Adipose tissue (tissue), 3 donors: Measurements from ENCODE around the gene SCLT1. TPM values are rescaled to one million over a fixed set of nuclear protein-coding genes. Genes with fewer than 3 reads are reported as not detected.

Experiments
- H3K27ac ChIP-seq: one replicate; pipeline ENCODE4 v1.5.1; 2013; ENCODE audit warnings: low read depth, low read length
- WGBS, 3 donors: extraction: QIAGEN DNeasy Blood & Tissue Kit; methylation state at CpG; one replicate each; pipeline ENCODE4 v1.1.7; 2013; 5-methylcytosine and 5-hydroxymethylcytosine counted together
- polyA plus RNA-seq, 3 donors: library from polyadenylated mRNA; stranded (reverse); fragments of 200-250 nt; gene quantifications; one replicate each; pipeline ENCODE4 v1.2.3, GENCODE V29; 2013
- donor health status: healthy with polysubstance abuse.
- donor health status: Bipolar disorder and iron deficiency.
- donor health status: healthy.

The SCLT1 gene
- polyA plus RNA-seq, 3 donors = 1.8 to 5.4 (median 3.0) TPM

DNA sequence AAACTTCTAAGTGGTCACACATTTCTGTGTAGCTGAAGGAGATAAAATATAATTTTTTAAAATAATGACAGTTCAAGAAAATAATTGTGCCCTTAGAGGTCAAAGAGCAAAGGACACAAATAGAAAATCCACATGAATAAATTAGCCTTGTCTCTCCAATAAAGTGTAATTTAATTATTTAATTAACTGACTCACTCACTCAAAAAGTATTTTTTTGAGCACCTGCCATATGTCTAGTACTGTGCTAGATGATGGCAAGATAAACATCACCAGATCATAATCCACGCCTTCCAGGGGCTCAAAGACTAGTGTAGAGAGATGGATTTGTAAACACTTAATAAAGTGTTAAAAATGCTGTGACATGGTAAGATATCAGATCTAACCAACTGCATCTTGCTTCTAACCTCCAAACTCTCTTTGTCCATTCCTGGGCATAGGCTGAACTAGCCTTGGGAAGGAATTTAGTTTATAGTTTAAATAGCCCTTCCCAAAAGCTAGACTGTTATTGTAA, 112.5 kb downstream of the SCLT1 start:
- WGBS, 3 donors = 55 to 97% (median 97%) methylated on average over 1 of the region's 1 CpG
- no peak overlapping the region for H3K27ac ChIP-seq

DNA sequence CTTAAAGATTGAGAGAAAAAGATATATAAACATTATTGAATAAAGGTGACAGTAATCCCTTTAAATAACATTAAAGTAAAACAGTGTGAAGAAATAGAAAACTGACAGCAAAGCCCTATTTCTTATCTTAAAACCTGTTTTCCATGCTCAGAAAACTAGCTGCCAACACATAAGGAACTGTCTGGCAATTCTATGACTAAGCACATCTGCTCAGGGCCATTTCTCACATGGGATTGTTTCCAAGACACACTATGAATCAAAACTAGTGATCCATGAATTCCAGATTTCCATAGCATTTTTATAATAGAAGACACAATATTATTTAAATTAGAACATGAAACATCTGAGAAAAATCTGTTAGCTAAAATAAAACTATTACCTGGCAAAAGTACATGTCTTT, 113.4 kb downstream of the SCLT1 start:
- H3K27ac ChIP-seq = no peak overlapping the region

DNA sequence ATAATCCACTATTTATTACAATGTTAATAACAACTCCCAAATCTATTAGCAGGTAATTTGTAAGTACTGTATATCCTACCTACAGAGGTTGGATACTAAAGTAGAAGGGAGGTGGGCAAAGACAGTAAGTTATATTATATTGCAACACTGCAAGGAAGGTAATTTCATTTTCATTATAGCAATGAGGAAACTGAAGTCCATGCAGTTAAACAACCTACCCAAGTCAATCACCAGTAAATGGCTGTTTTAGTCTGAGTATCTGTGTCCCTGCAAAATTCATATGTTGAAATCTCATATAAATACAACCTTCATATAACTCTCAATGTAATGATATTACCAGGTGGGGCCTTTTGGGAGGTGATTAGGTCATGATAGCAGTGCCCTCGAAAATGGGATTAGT, 114.4 kb downstream of the SCLT1 start:
- WGBS, 3 donors = 88 to 100% (median 91%) methylated on average over 1 of the region's 1 CpG

DNA sequence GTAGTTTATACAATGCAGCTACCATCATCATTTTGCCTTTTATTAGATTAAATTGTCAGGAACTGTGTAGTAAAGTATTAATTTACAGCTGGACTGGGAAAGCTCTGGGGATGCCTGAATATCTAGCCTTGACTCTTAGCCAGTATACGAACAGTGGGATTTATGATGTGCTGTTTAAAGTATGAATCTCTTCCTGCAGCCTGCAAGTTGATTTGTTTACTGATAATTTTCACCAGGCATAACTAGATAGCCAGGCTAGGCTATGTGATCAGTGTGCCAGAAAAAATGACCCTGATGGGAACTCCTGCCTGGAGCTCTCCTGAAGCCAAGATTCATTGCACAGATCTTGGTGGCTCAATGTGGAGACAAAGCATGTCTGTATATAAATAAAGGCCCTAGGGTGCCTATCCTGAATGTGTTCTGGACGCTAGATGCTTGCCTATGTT, 119.2 kb downstream of the SCLT1 start:
- WGBS, 3 donors = 47 to 67% (median 57%) methylated on average over 2 of the region's 2 CpGs

More for the DNA sequence above, 114.4 kb downstream of the SCLT1 start:
- no peak overlapping the region for H3K27ac ChIP-seq

DNA sequence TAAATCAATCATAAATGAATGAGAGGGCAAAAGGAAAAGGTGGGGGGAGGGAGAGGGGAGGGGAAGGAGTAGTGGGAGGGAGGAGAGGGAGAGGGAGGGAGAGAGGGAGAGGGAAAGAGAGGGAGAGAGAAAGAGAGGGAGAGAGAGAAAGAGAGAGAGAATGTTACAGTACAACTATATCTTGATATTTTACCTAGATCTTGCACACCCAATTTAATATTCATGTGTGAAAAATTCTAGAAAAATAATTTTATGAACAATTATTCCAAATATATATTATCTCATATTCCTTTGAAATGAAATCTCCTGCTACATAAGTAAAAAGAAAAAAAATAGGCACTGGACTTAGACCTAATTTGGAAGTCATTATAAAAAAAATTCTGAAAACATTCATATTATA, 120.0 kb downstream of the SCLT1 start:
- H3K27ac ChIP-seq = no peak overlapping the region

More for the DNA sequence above, 119.2 kb downstream of the SCLT1 start:
- H3K27ac ChIP-seq = no peak overlapping the region

DNA sequence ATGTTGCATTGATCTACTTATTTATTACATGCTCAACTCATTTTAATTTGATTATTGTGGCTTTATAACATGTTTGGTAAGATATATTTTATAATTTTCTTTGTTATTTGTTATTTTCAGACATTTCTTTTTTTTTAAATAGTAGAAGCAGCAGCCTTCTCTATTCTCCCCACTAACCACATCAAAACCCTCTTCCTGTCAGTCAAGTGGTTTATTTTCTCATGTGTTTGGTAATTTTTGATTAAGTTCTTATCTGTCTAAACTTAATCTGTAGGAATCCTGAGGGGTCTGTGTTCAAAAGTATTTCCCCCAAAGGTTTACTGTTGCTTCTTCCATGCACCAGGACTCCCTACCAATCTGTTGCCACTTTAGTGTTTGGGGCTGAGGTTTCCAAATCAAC, 131.9 kb downstream of the SCLT1 start:
- no peak overlapping the region for H3K27ac ChIP-seq

DNA sequence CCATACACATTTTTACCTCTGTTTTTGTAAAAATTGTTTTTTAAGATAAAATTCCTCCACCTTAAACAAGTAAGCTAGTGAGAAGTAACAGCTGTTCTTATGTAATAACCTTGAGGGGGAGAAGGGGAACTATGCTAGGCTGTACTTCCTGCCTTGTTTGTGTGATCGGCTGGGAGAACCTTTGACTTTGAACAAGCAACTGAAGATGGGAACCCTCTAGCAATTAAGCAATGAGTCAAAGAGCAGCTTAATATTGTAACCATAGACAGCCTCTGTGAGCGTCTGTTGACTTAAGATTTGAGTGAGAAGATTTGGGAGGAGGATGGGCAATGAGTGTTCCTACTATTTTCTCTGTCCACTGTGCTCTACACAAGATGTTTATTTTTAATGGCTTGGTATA, 135.1 kb downstream of the SCLT1 start:
- H3K27ac ChIP-seq = no peak overlapping the region
- WGBS, 3 donors = 50 to 70% (median 54%) methylated on average over 2 of the region's 2 CpGs

DNA sequence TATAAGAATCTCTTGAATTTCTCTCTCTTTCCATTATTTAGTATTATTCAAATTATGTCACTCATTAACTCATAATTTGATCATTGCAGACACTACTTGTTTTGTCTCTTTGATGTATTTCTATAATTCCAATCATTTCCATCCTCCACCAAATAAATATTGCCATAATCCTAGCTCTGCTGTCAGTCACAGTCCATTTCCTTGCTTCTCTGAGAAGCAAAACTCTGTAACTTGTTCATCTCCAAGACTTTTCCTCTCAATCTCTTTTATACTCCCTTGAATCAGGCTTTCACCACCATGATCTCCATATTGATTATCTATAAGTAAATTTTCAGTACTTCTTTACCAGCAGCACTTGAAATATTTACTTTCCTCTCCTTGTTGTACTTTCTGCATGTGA, 135.9 kb downstream of the SCLT1 start:
- H3K27ac ChIP-seq = no peak overlapping the region

DNA sequence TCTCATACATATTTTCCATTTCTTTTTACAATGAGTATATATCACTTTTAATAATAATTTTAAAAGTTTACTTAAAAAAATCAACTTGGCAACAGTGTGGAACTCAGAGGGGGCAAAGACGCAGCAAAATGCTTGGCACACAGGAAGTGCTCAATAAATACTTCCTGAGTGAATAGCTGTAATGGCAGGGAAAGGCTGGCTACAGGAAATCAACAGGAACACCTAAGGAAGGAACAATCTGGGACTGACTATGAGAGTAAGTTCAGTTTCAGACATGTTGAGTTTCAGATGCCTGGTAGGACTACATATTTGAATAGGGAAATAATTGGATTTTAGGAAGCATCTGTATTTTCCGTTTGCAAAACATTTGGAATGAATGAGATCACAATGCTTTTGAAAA, 137.6 kb downstream of the SCLT1 start:
- no peak overlapping the region for H3K27ac ChIP-seq
- 56 to 79% (median 65%) methylated on average over 2 of the region's 2 CpGs for WGBS, 3 donors

DNA sequence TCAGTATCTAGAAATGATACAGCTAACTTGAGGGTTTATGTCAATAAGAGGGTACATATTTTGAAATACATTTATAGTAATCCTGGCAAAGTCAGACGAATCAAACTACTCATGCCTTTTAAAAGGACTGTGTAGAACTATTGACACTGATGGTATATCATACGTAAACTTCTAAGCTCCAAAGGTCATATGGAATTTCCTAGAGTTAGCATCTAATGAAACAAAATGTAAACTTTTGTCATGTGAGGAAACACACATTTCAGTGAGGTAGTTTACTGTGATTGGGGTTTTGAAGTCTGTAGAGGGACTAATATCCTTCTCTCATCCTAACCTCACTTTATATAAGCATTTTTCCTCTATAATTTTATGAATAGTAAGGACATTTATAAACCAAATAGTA, 138.4 kb downstream of the SCLT1 start:
- H3K27ac ChIP-seq = no peak overlapping the region
- whole genome bisulfite sequencing, 3 donors = 75 to 86% (median 75%) methylated on average over 2 of the region's 2 CpGs

DNA sequence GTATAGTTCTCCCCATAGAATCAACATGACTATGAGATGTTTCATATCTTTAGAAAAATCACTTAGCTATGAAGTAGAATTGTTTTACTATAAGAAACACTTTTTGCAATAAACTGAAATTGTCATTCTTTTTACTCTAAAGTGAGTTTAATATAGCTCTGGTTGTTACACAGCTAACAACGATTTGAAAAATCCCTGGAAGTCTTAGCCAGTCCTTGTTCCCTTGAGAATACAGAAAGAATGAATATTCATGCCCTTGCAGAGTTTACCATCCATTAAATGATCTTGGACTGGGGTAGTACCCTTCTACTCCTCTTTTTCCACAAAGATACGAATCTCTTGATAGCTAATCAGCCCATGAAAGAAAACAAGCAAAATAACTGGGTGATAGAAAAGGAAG, 142.0 kb downstream of the SCLT1 start:
- H3K27ac ChIP-seq = no peak overlapping the region
- 56 to 84% (median 63%) methylated on average over 2 of the region's 2 CpGs for WGBS, 3 donors

DNA sequence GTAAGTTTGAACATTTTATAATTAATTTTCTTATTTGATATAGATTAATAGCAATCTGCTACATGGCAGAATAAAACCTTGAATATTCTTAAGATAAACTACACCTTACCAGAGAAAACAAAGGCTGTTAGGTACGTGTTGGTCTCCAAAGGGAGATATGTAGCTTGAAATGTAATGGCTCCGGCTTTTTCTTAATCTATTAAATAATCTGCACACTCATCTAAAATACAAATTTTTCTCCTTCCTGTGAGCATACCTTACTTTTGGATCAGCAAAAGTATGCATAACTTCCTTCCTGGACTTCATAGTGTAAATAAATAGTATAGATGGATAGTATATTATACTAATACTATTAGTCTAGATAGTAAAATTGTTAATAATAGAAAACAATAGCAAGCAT, 142.5 kb downstream of the SCLT1 start:
- WGBS, 3 donors = 94 to 99% (median 97%) methylated on average over 2 of the region's 2 CpGs
- no peak overlapping the region for H3K27ac ChIP-seq

DNA sequence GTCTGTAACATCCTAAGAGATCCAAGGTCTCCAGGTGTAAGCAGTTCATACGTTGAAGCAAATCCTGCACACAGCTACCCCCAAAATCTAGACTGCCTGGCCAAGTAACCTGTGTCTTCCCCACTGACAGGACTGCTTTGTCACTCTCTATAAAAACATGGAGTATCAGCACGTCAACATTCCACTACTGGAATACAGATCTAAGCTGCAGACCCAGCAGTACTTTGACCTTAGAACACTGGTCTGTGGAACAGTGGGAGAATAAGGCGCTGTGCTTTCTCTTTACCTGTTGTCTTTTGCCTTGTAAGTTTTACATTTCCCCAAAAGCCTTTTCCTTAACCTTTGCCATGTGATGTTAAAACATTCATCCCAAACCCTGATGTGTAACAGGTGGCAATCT, 146.4 kb downstream of the SCLT1 start:
- H3K27ac ChIP-seq = no peak overlapping the region
- WGBS, 3 donors = 95 to 97% (median 97%) methylated on average over 3 of the region's 3 CpGs

DNA sequence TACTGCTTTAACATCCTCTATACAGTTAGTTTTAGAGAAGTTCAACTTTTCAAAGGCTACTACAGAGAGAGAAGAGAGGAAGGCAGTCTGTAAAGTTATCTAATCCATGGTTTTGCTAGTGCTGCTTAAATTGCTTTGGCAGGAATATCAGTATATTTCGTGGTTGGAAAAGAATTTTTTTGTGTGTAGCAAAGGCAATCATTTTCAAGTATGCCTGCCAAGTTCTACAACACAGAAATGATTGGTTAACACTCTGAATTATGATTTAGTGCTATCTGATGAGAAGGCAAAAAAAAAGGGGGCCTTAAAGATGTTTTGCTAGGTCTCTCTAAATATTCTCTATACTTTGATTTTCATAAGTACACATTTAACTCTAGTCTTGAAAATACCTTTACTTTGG, 150.7 kb downstream of the SCLT1 start:
- 63 to 72% (median 67%) methylated on average over 1 of the region's 1 CpG for WGBS, 3 donors
- H3K27ac ChIP-seq = no peak overlapping the region

DNA sequence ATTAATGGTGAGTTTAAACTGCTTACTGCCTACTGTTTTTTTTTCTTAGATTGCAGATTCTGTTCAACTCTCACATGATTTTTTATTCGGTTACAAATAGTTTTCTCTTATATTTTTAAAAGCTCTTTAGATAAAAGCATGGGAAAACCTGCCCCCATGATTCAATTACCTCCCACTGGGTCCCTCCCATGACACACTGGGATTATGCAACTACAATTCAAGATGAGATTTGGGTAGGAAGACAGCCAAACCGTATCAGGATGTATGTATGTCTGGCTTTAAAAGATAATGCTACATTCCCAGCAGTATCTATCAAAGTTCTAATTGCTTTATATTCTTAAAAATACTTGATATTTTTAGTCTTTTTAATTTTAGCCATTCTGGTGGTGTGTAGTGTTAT, 152.4 kb downstream of the SCLT1 start:
- 56 to 84% (median 62%) methylated on average over 2 of the region's 2 CpGs for WGBS, 3 donors
- no peak overlapping the region for H3K27ac ChIP-seq

DNA sequence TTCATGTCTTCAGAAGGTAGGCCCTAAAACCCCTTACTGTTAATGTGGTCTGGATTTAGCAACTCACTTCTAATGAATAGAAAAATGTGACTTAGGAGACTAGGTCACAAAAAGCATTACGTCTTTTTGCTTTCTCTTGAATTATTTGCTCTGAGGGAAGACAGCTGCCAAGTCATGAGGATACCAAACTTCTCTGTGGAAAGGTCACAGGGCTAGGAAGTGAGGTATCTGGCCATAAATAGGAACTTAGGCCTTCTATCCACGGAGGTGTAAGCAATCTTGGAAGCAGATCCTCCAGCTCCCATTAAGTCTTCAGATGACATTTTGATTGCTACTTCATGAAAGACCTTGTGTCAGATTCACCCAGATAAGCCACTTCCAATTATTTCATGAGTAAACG, 163.3 kb downstream of the SCLT1 start:
- 52 to 78% (median 64%) methylated on average over 3 of the region's 3 CpGs for WGBS, 3 donors

DNA sequence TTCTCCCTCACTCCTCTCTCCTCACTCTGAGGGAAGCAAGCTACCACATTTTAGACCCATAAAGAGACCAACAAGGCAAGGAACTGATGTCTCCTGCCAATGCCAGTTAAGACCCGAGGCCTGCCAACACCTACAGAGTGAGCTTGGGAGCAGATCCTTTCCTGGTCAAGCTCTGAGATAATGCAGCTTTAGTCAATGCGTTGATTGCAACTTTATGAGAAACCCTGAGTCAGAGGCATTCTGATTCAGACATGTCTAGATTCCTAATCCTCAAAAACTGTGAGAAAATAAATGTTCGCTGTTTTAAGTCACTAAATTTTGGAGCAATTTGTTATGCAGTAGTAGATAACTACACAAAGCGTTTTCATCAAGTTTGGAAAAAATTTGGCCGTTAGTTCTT, 168.4 kb downstream of the SCLT1 start:
- H3K27ac ChIP-seq = no peak overlapping the region
- 88 to 98% (median 96%) methylated on average over 5 of the region's 5 CpGs for WGBS, 3 donors

More for the DNA sequence above, 163.3 kb downstream of the SCLT1 start:
- no peak overlapping the region for H3K27ac ChIP-seq

DNA sequence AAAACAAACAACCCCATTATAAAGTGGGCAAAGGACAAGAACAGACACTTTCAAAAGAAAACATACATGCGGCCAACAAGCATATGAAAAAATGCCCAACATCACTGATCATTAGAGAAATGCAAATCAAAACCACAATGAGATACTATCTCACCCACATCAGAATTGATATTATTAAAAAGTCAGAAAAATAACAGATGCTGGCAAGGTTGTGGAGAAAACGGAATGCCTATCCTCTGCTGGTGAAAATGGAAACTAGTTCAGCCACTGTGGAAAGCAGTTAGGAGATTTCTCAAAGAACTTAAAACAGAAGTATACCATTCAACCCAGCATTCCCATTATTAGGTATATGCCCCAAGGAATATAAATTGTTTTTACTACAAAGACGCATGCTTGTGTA, 171.4 kb downstream of the SCLT1 start:
- H3K27ac ChIP-seq = no peak overlapping the region
- WGBS, 3 donors = 95 to 99% (median 97%) methylated on average over 3 of the region's 3 CpGs

DNA sequence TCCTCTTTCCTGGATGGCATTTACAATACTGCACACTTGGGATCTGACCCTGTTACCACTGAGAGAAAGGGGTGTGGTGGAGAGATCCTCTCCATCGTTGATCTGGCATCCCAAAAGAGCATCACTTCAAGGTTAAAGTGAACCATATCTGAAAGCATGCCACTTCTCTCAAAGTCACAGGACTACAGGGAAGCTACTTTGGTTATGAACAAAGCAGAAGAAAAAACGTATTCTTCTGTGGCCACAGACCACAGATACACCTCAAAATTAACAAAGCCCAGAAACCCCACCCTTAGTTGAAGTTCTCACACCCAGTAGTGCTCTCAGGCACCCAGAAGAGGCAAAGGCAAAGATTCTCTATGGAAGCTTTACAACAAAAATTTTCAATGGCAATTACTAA, 175.6 kb downstream of the SCLT1 start:
- H3K27ac ChIP-seq = no peak overlapping the region
- 42 to 79% (median 54%) methylated on average over 2 of the region's 2 CpGs for WGBS, 3 donors

DNA sequence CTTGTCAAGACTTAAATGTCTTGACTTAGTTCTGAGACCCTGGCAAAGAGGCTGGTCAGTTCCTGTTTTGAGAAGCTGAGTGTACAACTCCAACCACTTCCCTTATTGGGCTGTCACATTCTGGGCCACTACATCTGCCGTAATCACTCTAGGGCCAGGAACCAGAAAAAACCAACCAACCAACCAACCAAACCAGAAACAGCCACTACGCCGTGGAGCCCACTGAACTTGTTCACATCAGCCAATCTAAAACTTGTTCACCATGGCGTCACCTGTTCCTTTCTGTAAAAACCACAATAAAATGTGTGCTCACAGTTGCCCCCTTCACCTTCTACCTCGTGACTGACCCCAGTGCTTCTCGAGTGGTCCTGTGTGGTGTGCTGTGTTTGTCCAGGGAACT, 176.5 kb downstream of the SCLT1 start:
- H3K27ac ChIP-seq = no peak overlapping the region
- 51 to 80% (median 70%) methylated on average over 6 of the region's 6 CpGs for WGBS, 3 donors

DNA sequence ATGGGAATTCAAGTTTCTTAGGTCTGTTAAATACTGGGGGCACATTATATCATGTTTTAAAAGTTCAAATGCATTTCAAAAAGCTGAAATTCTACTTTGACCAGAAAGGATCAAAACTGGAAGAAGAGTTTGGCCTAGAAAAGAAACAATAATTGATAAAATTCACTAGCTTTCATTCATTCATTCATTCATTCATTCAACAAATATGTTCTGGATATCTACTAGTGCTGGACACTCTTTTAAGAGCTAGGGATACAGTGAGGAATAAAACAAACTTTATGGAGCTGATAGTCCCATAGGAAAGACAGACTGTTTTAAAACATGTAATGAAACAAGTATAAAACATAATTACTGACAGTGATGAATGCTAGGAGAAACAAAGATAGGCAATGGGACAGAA, 177.8 kb downstream of the SCLT1 start:
- no peak overlapping the region for H3K27ac ChIP-seq
